ENCODE data around the gene SYT8.

The SYT8 gene

DNA sequence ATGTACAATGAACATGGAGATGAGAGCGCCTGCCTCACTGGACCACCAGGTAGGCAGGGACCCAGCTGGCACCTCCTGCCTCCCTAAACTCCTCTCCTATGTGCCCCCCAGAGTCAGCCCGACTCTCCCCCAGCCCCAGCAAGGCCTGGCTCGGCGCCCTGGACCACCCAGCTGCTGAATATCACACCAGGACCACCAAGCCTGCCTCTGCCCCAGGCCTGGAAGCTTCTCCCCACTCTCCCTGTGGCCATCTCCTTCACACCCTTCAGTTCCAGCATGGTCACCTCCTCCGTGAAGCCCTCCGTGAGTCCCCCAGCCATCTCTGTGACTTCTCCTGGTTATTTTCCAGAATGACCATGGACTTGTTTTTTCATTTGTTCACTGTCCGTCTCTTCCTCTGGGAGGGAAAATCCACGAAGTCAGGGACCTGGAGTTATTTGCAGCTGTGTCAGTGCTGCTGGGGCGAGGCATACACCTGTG, 11.7 kb downstream of the SYT8 start:
- no peak for FAIRE-seq

DNA sequence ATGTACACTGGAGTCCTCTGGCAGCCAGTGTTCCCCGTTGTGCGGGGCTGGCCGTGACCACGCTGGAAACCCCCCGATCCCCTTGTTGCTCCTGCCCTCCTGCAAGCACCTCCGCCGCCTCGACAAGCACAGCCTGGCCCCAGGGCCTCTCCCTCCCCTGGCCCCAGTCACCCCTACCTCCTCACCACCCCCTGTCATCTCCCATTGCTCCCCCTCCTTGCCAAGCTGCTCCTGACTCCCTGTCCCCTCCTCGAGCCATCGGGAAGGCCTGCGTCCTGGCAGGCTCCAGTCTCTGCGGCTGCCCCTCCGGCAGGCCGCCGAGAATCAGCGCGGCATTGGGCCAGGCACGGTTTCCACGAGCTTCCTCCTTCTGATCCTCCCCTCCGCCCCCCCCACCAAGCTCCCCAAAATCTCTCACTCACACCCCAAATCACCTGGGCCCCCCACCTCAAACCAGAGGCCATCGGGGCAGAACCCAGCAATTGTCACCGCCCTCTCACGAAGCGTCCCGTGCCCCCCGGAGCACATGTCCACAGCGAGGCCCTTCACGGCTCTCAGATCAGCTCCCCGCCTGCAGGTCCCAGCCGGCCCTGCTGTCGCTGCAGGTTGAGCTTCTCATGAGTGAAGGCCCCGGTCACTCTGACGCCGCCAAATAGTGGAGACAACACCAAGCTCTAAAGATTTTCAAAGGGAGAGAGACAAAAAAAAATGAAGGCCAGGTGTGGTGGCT, 12.4 kb downstream of the SYT8 start:
- FAIRE-seq, result no peak

GRCh38 chr11:1847926-1848639, 13.3 kb downstream of the SYT8 start:
- no peak for FAIRE-seq

DNA sequence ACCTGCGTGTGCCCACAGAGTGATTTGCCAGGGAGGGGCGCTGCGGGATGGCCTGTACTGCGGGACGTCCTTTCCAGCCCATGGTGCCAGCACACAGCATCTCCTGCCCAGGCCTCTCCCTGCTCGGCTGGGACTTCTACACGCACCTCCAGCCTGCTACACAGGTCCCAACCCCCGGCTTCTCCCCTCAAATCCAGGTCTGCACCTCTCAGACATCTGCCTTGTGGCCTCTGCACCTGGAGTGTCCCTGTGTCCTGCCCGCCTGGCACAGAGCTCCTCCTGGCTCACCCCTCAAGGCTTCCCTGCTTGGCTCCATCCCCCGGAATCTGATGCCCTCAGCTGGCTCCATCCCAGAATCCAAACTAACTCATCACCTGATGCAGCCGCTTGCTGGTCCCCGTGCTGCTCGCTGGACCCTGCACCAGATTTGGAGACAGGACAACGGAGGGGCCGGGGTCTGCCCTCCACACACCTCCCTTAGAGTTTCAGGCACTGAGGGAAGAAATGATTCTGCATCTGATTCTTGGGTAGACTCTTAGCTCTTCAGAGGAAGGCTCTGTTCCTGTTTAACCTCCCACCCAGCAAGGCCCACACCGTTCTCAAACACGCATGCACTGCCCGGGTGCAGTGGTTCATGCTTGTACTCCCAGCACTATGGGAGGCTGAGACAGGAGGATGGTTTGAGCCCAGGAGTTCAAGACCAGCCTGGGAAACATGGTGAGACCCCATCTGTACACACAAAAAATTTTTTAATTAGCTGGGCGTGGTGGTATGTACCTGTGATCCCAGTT, 14.0 kb downstream of the SYT8 start:
- FAIRE-seq, result no peak

DNA sequence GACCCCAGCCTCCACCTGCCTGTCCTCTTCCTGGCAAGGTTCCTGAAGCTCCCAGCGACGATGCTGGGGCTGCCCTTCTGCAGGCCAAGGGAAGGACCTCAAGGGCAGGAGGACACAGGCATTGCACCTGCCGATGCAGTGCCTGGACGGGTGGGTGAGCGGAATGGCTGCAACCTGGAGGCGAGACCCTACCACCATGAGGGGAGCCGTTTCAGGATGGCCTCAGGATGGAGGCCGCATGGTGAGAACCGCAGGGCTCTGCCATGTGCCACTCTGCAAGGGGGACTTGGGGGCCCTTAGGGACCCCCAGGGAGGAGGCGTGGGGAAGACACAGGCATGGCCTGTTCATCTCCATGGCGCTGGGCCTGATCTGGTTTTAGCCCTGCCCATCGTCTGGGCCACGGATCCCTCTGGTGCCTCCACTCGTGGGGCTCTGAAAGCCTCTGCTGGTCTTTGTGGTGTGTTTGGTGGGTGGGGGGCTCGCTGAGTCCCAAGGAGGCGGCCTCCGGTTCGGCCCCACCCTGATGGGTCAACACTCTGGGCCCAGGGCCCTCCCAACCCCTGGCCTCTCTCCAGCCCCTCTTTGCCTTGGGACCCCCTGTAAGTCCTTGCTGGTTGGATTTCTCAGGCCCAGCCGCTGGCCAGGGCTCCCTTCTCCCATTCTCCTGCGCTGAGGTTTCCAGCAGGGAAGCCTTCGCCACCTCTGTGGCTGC, 16.8 kb downstream of the SYT8 start:
- no peak for FAIRE-seq

- no peak for FAIRE-seq
Observed at GRCh38 chr11:1852271-1852876, 17.6 kb downstream of the SYT8 start.

- FAIRE-seq, result no peak
Observed at GRCh38 chr11:1852877-1853276, 18.1 kb downstream of the SYT8 start, which contains the start of gene LSP1. Gene LSP1, plus strand, starts transcription at chr11:1853084. Its CDS starts 61 bp downstream, at chr11:1853145.

- no peak for FAIRE-seq
Observed at GRCh38 chr11:1853376-1854131, 18.8 kb downstream of the SYT8 start.

DNA sequence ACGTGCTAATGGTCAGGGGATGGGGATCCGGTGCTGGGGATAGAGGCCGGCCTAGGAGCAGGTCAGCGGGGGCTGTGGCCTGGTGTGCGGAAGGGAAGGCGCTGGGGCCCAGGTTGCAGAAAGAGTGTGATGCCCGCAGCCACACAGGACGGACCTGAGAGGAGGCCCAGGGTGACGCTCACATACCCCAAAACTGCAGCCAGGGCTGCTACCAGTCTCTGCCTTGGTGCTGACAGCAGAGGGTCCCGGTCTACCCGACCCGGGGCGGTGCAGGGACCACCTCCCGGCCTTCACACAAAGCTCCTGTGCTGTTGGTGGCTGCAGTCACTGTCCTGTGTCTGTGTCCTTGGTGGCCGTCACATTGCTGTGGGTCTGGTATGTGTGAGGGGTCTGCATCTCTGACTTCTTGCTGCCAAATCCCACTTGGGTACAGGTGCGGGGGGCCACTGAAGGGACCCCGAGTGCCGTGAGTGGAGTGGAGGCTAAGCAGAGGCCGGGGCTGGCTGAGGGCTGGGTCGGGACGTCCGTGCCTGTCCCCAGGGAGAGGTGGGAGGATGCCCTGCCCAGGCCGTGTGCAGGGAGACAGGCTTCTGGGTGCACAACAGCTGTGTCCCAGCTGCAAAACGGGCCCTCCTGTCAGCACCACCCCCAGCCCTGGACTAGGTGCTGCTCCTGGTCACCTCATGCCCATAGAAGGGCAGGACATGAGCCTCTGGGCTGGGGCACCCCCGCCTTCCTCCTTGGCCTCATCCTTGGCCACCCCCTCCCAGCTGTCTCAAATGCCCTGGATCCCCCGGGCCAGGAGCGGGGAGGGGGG, 19.6 kb downstream of the SYT8 start:
- FAIRE-seq, result no peak

GRCh38 chr11:1854949-1855885, 20.4 kb downstream of the SYT8 start:
- FAIRE-seq, result no peak

DNA sequence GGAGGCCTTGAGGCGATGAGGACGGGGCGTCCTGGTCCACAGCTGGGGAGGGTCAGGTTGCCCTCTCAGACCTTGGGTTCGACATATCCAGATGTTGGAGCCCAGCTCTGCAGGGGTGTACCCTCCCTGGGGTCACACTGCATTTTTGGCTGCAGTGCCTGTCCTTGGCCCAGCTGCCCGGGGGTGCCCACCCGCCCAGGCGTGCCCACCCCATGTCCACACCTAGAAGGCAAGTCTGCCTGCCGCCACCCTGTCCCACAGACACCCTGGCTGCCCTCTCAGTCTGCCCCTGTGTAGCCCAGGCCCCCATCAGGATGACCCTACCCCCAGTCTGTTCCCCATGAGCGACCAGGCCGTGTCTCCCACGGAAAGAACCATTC, 21.1 kb downstream of the SYT8 start:
- no peak for FAIRE-seq

DNA sequence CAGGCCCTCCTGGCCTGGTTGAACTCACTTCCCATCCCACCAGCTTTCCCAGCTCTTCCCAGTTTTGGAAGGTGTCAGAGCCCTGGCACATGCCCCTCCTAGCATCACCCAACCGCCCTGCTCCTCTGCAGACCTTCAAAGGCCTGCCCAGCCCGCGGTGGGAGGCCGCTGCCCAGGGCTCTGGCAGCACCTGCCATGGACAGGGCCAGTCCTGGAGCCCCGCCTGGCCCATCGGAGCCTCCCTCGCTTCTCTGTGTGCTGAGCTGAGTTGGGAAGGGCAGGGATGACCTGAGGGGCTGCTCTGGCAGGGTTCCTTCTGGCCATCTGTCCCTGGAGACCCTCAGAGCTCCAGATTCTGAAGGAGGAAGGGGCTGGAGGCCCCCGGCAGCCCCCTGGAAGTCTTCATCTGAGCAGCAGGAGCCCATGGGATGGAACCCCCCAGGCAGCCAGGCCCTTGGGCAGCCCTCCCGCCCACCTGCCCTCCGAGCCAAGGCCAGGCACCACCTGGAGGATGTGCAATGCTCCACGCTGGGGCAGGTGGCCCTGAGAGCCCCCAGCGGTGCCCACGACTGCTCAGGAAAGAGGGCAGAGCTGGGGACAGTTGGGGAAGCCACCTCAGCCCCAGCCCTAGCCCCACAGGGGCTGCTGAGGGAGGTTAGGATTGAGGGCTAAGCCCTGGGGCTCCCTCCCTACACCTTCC, 21.7 kb downstream of the SYT8 start:
- FAIRE-seq, result no peak

DNA sequence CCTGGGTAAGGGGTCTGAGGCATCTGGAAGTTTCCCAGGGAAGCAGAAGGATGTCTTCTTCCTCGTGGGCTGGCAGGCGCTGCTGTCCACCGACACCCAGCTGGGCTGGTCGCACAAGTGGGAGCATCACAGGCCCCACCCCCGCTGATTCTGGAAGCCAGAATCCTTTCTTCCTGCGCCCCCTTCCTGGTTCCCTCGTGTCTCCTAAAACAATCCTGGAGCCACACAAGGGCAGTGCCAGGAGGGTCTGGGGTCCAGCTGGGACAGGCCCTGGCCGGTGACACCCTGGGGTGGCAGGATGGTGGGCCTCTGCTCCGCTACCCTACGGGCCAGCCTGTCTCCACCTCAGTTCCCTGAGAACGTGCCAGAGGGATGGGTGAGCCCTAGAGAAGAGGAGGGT, 22.3 kb downstream of the SYT8 start:
- FAIRE-seq, result no peak

DNA sequence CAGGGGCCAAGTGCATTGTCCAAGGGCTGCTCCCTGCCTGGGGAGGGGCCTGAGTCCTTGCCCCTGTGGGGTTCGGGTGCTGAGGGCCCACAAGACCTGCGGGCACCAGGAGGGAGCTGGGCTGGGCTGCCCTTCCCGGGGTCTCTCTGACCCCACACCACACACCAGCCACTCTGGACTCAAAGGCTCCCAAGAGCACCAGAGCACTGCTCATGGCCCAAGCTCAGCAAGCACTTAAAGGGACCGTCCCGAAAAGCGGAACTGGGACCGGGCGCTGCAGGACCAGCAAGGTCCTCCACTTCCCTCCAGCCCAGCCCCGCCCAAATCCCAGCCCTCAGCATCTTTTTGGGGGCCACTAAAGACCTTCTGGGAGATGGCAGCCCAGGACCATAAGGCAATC, 23.4 kb downstream of the SYT8 start:
- no peak for FAIRE-seq

DNA sequence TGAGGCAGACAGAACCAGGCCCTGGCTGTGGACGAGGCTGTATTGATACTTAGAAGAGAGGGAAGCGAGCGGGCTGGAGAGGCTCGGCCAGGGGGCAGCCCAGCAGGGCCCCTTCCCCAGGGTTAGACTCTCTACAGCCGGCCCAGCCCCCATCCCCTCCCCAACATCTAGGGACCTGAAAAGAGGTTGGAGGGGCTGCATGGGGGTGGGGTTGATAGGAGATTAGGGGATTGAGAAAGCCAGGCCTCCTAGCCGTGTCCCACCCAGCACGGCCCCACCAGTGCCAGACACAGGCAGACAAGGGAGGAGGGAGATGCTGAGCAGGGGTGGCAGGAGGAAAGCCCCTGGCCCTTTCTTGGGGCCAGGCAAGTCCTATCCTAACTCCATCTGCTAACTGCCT, 23.8 kb downstream of the SYT8 start:
- FAIRE-seq, result no peak

GRCh38 chr11:1859004-1859403, 24.2 kb downstream of the SYT8 start:
- FAIRE-seq, result no peak

- FAIRE-seq, result no peak
Observed at GRCh38 chr11:1860108-1860507, 25.3 kb downstream of the SYT8 start.

GRCh38 chr11:1861435-1862411, 26.9 kb downstream of the SYT8 start:
- FAIRE-seq, result no peak

Measured in TTC549 (cell line).